ENCODE results near the gene DNAH8.

DNAH8 gene

GRCh38 chr6:38713812-38714211, 1.3 kb upstream of the DNAH8 start:
- H2AFZ ChIP-seq (ENCODE audit: low read depth, low read length, severe bottlenecking) = no peak overlapping the region
- TF ChIP-seq EZH2phosphoT487 (conservative IDR thresholded peaks at IDR 0.05; ENCODE audit: low read length) (no peak), CTCF (IDR thresholded peaks at IDR 0.05; ENCODE audit: insufficient read depth, low read length, poor library complexity, severe bottlenecking) (no peak)

GRCh38 chr6:38714239-38715015, 684 bp upstream of the DNAH8 start:
- Histone ChIP-seq H3K36me3 (ENCODE audit: low read length) (no peaks in the 10 kb centered on the region), H3K27me3 (ENCODE audit: low read length) (no peaks in the 10 kb centered on the region), H2AFZ (ENCODE audit: low read depth, low read length, severe bottlenecking) (no peak overlapping the region), H3F3A (ENCODE audit: insufficient read depth) (no peaks in the 10 kb centered on the region), H3K27ac (ENCODE audit: low read depth, low read length) (no peak overlapping the region), H3K79me2 (ENCODE audit: insufficient read depth, low read length) (no peaks in the 10 kb centered on the region), H3K9me3 (ENCODE audit: insufficient read depth, low read length) (no peaks in the 10 kb centered on the region), H4K20me1 (ENCODE audit: low read depth, low read length) (no peaks in the 10 kb centered on the region), H3K9ac (ENCODE audit: low read length) (no peak overlapping the region), H3K4me3 (ENCODE audit: insufficient read depth, low read length, poor library complexity, severe bottlenecking) (no peak overlapping the region), H3K4me2 (ENCODE audit: low read depth, low read length, poor library complexity, severe bottlenecking) (no peak overlapping the region), H3K9me2 (replicated peaks; ENCODE audit: insufficient read depth, low read length) (no peaks in the 10 kb centered on the region)
- TF ChIP-seq EZH2phosphoT487 (conservative IDR thresholded peaks at IDR 0.05; ENCODE audit: low read length) (no peak), CTCF (IDR thresholded peaks at IDR 0.05; ENCODE audit: insufficient read depth, low read length, poor library complexity, severe bottlenecking) (no peak)

More at GRCh38 chr6:38713812-38714211, 1.3 kb upstream of the DNAH8 start:
- Histone ChIP-seq H3K9ac (ENCODE audit: low read length) (no peak overlapping the region), H3K36me3 (ENCODE audit: low read length) (no peaks in the 10 kb centered on the region), H3K27me3 (ENCODE audit: low read length) (no peaks in the 10 kb centered on the region), H3K9me3 (ENCODE audit: insufficient read depth, low read length) (no peaks in the 10 kb centered on the region), H3K79me2 (ENCODE audit: insufficient read depth, low read length) (no peaks in the 10 kb centered on the region), H3K27ac (ENCODE audit: low read depth, low read length) (no peak overlapping the region), H3F3A (ENCODE audit: insufficient read depth) (no peaks in the 10 kb centered on the region), H3K4me3 (ENCODE audit: insufficient read depth, low read length, poor library complexity, severe bottlenecking) (no peak overlapping the region), H4K20me1 (ENCODE audit: low read depth, low read length) (no peaks in the 10 kb centered on the region), H3K9me2 (replicated peaks; ENCODE audit: insufficient read depth, low read length) (no peaks in the 10 kb centered on the region), H3K4me2 (ENCODE audit: low read depth, low read length, poor library complexity, severe bottlenecking) (no peak overlapping the region)

- Histone ChIP-seq H3K27ac (ENCODE audit: low read depth, low read length) (no peak overlapping the region), H4K20me1 (ENCODE audit: low read depth, low read length) (no peaks in the 10 kb centered on the region), H3K4me2 (ENCODE audit: low read depth, low read length, poor library complexity, severe bottlenecking) (no peak overlapping the region), H3K9me3 (ENCODE audit: insufficient read depth, low read length) (no peaks in the 10 kb centered on the region), H3F3A (ENCODE audit: insufficient read depth) (no peaks in the 10 kb centered on the region), H2AFZ (ENCODE audit: low read depth, low read length, severe bottlenecking) (no peak overlapping the region), H3K9me2 (replicated peaks; ENCODE audit: insufficient read depth, low read length) (no peaks in the 10 kb centered on the region), H3K36me3 (ENCODE audit: low read length) (no peaks in the 10 kb centered on the region), H3K79me2 (ENCODE audit: insufficient read depth, low read length) (no peaks in the 10 kb centered on the region), H3K9ac (ENCODE audit: low read length) (no peak overlapping the region), H3K4me3 (ENCODE audit: insufficient read depth, low read length, poor library complexity, severe bottlenecking) (no peak overlapping the region), H3K27me3 (ENCODE audit: low read length) (no peaks in the 10 kb centered on the region)
- TF ChIP-seq EZH2phosphoT487 (conservative IDR thresholded peaks at IDR 0.05; ENCODE audit: low read length) (no peak), CTCF (IDR thresholded peaks at IDR 0.05; ENCODE audit: insufficient read depth, low read length, poor library complexity, severe bottlenecking) (no peak)
Observed at GRCh38 chr6:38716825-38717224, 1.7 kb downstream of the DNAH8 start.

All from SU-DHL-6 (cell line).